GM21825 (cell line): ENCODE measurements around the gene EEFSEC.

Experiments used
- ATAC-seq: cut with Tn5 transposase; IDR thresholded peaks from one replicate; pipeline ENCODE4 v1.9.1; 2021; ENCODE audit warnings: mild to moderate bottlenecking, moderate library complexity; ENCODE audit not compliant: unreplicated experiment

The EEFSEC gene

DNA sequence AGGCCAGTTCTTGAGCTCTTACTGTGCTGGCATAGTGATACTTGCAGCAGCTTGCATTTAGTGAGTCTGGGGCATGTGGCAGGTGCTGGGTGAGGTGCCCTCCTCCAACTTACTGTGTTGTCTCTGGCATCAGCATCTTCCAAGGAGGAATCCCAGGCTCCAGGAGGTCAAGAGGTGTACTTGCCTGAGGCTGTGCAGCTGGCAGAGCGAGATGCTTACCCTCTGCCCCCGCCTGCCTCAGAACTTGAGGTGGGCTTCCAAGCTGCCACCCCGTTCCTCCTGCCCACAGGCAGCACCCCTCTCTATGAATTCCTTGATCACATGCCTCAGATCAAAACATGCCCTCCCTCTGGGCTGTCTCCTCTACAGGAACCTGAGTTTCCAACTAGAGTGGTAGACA, 86.0 kb downstream of the EEFSEC start:
- ATAC-seq: no peak

DNA sequence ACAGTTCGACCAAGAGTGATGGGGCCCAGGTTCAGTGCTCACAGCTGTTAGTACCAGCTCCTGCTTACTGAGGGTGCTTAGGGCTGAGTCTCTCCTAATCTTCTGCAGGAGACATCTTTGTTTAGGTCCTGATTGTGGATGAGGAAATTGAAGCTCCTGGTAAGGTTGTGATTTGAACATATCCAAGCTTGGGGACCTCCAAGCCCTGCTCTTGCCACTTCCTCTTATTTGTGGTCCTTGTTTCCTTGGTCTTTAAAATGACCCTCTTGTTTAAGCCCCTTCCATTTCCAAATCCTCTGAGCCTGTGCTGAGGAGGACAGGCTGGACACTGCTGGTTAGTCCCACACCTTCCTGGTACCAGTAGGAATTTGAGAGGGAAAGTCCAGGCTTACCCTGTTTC, 87.0 kb downstream of the EEFSEC start:
- ATAC-seq: no peak

- ATAC-seq: no peak
Measured at GRCh38 chr3:128241741-128242140, 88.5 kb downstream of the EEFSEC start.

DNA sequence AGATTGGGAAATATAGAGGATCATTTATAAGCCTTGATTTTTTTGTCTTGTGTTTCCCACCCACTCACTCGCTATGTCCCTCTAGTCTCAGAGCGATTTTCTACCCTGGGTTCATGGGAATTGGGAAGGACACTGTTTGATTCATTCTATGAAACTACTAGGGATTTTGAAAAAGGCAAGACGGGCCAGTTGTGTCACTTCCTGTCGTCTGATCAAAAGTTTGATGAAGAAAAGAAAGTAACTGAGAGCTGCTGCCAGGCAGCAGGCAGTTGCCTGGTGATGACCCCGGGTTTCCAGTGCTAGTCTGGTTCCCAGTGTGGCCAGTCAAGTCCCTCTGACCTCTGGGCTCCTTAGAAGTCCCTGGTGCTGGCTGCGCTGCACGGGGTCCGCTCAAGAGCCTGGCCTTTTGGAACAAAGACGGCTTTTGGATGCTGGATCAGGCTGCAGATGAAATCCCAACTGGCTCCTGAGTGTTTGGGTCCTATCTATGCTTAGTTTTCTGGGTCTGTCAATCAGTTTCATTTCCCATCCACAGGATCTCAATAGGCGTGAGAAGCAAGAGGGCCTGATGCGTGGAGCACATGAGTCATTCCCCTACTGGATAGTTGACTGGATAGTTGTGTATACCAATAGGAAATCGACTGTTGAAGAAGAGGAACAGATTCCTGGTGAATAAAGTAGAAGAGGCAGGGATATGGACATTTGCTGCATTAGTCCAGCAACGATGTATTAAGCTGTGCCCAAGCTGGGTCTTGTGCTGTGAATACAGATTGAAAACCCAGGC, 89.7 kb downstream of the EEFSEC start:
- ATAC-seq: no peak

- ATAC-seq: no peak
Measured at GRCh38 chr3:128243602-128244504, 90.6 kb downstream of the EEFSEC start.

DNA sequence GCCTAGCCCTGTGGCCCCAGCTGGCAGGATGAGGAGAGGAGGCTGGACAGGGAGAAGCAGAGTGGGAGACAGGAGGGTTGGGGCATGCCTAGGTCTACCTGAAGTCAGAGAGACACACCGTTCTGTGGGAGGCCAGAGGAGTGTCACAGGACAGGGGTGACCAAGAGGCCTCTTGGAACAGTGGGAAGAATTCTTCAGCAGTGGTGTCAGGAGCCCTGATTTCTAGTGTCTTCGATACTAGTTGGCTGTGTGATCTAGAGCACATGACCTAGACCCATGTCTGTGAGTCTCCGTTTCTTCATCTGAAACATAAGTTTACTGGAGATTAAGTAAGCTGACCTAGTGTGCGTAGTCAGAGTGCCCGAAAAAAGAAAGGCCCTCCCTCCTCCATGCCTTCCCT, 92.2 kb downstream of the EEFSEC start:
- ATAC-seq: no peak

DNA sequence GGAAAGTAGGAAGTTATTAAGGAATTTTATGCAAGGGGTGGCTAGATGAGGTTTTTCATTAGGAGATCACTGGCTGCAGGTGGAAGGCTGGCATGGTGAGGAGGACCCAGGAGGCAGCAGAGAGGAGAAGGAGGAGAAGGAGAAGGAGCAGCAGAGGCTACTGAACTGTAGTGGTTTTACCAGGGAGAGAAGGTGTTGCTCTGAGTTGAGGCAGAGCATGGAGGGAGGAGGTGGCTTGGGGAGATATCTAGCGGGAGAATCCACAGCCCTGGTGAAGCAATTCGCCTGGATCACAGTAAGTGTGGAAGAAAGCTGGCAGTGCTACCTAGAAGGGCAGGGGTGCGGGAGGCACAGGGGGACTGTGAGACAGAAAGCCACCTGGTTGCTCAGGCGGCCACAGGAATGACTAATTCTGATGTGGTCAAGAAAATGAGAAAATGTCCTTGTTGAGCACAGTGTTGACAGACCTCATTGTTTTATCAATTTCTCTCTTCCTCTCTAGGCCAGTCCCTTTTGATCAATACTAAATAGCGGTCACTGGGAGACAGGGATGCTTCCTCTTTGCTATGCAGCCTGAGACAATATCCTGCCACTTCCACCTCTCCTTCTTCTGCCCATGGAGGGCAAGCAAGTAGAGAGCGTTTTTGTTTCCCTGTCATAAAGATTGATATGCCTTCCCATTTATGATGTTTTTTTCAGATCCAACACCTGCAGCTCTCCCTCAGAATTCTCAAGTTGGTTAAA, 94.6 kb downstream of the EEFSEC start:
- ATAC-seq: no peak

- ATAC-seq: no peak
Measured at GRCh38 chr3:128252083-128252482, 98.8 kb downstream of the EEFSEC start.

DNA sequence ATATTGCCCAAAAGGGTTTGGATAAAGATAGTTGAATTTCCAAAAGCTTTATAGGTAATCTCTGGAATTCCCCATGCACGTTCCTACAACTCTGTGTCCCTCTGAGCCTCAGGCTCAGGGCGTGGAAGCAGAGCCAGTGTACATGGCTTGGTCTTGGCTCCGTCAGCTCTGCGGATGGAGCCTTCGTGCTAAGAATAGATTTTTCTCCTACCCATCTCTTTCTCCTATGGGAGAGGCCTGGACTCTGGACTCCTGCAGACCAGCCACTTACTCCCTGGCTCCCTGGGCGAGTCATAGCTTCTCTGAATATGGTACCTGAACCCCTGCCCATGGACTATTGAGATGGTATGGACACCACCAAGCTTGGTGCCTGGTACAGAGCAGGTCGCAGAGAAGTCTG, 99.9 kb downstream of the EEFSEC start:
- ATAC-seq: no peak

DNA sequence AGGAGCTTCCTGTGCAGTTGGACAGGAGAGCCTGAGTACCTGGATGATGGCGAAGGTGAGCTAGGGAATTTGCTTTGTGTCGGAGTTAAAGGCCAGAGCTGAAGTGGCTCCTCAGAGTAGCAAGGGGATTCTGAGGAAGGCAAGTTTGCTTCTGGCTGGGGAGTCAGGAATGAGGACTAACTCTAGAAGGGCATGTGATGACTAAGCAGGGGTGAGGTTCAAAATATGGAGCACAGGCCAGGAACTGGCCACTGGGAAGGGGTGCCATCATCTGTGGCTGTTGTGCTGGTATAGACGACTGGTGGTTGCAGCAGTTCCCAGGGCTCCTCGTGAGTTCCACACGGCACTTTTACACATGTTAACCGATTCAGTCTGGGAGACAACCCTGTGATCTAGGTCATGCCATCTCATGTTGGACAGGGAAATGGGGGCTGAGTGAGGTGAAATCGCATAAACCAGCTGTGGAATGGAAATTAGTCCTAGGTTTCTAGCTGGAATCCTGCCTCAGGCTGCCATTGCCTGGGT, 100.8 kb downstream of the EEFSEC start:
- ATAC-seq: no peak

GRCh38 chr3:128254967-128255366, 101.7 kb downstream of the EEFSEC start:
- no peak for ATAC-seq

- ATAC-seq: no peak
Measured at GRCh38 chr3:128256131-128256530, 102.8 kb downstream of the EEFSEC start.

DNA sequence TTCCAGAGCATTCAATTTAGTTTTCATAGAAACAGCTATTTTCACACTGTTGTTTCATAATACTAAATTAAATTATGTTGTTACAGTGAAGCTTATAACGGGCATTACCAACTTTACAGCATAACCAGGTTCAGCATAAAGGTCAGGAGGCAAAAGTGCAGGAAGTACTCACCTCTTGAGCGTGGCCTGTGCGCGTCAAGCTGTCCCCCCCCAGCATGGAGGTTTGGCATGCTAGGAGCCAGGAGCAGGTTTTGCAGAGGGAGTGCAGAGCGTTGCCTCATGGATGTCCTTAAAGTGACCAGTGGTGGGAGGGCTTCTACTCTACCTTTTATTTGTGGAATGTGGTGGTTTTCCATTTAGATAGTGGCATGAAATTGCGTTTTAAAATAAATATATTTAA, 104.4 kb downstream of the EEFSEC start:
- ATAC-seq: no peak

- no peak for ATAC-seq
Measured at GRCh38 chr3:128260275-128260674, 107.0 kb downstream of the EEFSEC start.

GRCh38 chr3:128262457-128262856, 109.2 kb downstream of the EEFSEC start:
- no peak for ATAC-seq

- no peak for ATAC-seq
Measured at GRCh38 chr3:128263118-128263517, 109.8 kb downstream of the EEFSEC start.

- ATAC-seq: no peak
Measured at GRCh38 chr3:128263946-128264345, 110.7 kb downstream of the EEFSEC start.

DNA sequence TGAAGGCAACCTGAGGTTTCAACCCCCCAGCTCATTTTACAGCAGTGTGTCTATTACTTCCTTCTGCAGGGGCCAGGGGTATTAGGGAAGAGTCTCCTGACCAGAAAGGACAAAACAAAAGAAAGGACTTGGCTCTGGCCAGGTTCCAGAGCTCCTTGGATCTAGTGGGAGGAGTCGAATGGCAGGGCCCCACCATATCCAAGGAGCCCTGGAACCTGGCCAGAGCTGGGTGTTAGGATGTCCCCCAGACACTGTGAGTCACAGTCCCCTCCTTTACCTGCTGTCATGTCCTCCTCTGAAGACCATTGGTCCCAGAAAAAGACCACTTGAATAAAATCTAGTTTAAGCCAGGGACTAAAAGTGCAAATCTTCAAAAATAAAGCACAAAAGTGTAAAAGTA, 113.2 kb downstream of the EEFSEC start:
- no peak for ATAC-seq

GRCh38 chr3:128267541-128267940, 114.3 kb downstream of the EEFSEC start:
- ATAC-seq: no peak

- ATAC-seq: no peak
Measured at GRCh38 chr3:128269006-128269775, 115.9 kb downstream of the EEFSEC start.
